Prostate gland (tissue), 2 donors: ENCODE data around the gene TBL3. TPM values are rescaled to one million over a fixed set of nuclear protein-coding genes. Genes with fewer than 3 reads are reported as not detected.
A peak's percentile ranks its signal among the peaks of the same experiment; 100 is the strongest.

ENCODE experiments used
- DNase-seq: peaks from one replicate; pipeline ENCODE4 v3.0.0-alpha.2; 2019; ENCODE audit warnings: low spot score
- H3K27ac ChIP-seq, 2 donors: fragments of 200-600 bp; sonication (generic); 2 replicates each; pipeline ENCODE4 v1.5.1; 2017 to 2019
- H3K27me3 ChIP-seq: fragments of 200-600 bp; sonication (generic); replicated peaks from 2 replicates; pipeline ENCODE4 v1.5.1; 2019; ENCODE audit not compliant: insufficient read depth
- H3K36me3 ChIP-seq, 2 donors: fragments of 200-600 bp; sonication (generic); 1 replicate in 1 of 2; 2 replicates in 1 of 2; pipeline versions ENCODE4 v1.5.1 to v1.8.1; 2017 to 2019
- H3K4me1 ChIP-seq: fragments of 200-600 bp; sonication (generic); replicated peaks from 2 replicates; pipeline ENCODE4 v1.5.1; 2019
- H3K4me3 ChIP-seq, 2 donors: fragments of 200-600 bp; sonication (generic); 2 replicates each; pipeline ENCODE4 v1.5.1; 2017 to 2019
- H3K9me3 ChIP-seq: fragments of 200-600 bp; sonication (generic); 2 replicates; pipeline ENCODE4 v1.5.1; 2017
- CTCF ChIP-seq, 4 experiments: fragments of 200-600 bp in 2 of 4; fragments of 450-650 bp in 2 of 4; sonication (generic) in 2 of 4; IDR thresholded peaks; 1 replicate in 3 of 4; 2 replicates in 1 of 4; pipeline ENCODE4 v1.5.1; 2016 to 2019; ENCODE audit warnings: antibody characterized with exemption in 4 of 4, mild to moderate bottlenecking in 2 of 4, moderate library complexity in 2 of 4
- POLR2A ChIP-seq: fragments of 450-650 bp; IDR thresholded peaks from one replicate; pipeline ENCODE4 v1.6.1; 2016; ENCODE audit warnings: antibody characterized with exemption, mild to moderate bottlenecking
- POLR2AphosphoS5 ChIP-seq: sonication (generic); formaldehyde crosslinking; IDR thresholded peaks from one replicate; pipeline ENCODE4 v1.6.1; 2017; ENCODE audit warnings: antibody characterized with exemption
- WGBS: methylation state at CpG from one replicate; pipeline ENCODE4 v1.1.5; 2018; 5-methylcytosine and 5-hydroxymethylcytosine counted together
- intact Hi-C: fragments of 100-400 bp; cut with DNase I; formaldehyde crosslinking; loops from one replicate; pipeline ENCODE4 v1.14.2; 2022
- total RNA-seq, 2 donors: library from RNA; depleted of rRNA; stranded (reverse); fragments of >200 nt; gene quantifications; one replicate each; pipeline ENCODE4 v1.1.0, GENCODE V29; 2016

The TBL3 gene
- total RNA-seq, 2 donors from 2014 or later, result 54.3 to 57.1 TPM

DNA sequence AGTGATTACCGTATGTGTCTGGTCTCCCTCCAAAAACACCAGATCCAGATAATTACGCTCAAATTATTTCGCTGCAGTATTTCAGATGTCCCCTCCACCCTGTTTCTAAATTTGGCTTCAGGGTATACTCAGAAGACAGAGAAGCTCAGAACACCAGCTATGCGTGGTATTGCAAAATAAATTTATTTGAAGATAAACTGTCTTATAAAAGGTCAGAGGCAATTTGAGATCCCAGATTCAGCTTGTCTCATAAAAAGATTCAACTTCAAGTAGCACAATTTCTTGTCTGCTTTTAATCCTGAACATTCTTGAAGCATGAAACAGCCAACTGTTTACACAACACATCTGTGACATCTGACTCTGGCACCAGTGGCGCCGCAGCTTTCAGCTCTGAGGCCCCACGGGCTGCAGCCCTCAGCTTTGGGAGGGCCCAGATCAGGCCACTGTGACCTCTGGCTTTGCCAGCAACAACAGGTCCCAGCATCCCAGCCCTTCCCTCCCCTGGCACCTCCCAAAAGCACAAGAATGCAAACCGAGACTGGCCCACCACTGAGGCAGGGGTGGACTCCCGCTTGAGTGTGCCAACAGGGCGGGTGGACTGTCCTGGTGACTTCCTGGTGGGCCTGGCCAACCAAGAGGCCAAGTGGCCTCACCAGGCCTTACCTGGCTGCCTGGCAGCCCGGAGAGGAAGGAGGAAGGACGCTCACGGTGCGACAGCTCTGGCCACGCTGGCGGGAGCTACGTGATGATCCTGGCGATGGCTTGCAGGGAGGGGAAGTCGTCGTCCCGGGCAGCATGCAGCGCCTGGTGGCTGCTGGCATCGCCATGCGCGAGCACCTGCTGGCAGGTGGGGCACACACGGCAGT is 25.9 kb downstream of the TBL3 start:
- Histone ChIP-seq H3K36me3 (peaks cover 12 to 32% of the 10 kb centered on the region in 2 donors), H3K4me1 (no peaks in the 10 kb centered on the region), H3K27me3 (no peaks in the 10 kb centered on the region), H3K27ac (peak overlapping the region in 1 of 2 donors; percentile 14), H3K9me3 (no peaks in the 10 kb centered on the region), H3K4me3 (no peak overlapping the region)
- WGBS, result 69% methylated on average over 20 of the region's 26 CpGs
- no peak for TF ChIP-seq POLR2A
- TF ChIP-seq CTCF (IDR thresholded peaks at IDR 0.05), result no peak
- TF ChIP-seq POLR2AphosphoS5, result no peak
- intact Hi-C loops, result no loop called here
- no peak for DNase-seq

- 88% methylated on average over 26 of the region's 27 CpGs for whole genome bisulfite sequencing
- H3K27me3 ChIP-seq, result no peaks in the 10 kb centered on the region
- peak overlapping the region in 1 of 2 donors; percentile 14 for H3K27ac ChIP-seq
- intact Hi-C loops, result no loop called here
- TF ChIP-seq POLR2AphosphoS5 (no peak), CTCF (IDR thresholded peaks at IDR 0.05) (no peak), POLR2A (no peak)
- no peak for DNase-seq
- no peak overlapping the region for H3K4me3 ChIP-seq
- no peaks in the 10 kb centered on the region for H3K9me3 ChIP-seq
- H3K36me3 ChIP-seq, result peaks cover 12 to 32% of the 10 kb centered on the region in 2 donors
- no peaks in the 10 kb centered on the region for H3K4me1 ChIP-seq
These were observed 26.5 kb downstream of the TBL3 start for GRCh38 chr16:1998360-1998835.

DNA sequence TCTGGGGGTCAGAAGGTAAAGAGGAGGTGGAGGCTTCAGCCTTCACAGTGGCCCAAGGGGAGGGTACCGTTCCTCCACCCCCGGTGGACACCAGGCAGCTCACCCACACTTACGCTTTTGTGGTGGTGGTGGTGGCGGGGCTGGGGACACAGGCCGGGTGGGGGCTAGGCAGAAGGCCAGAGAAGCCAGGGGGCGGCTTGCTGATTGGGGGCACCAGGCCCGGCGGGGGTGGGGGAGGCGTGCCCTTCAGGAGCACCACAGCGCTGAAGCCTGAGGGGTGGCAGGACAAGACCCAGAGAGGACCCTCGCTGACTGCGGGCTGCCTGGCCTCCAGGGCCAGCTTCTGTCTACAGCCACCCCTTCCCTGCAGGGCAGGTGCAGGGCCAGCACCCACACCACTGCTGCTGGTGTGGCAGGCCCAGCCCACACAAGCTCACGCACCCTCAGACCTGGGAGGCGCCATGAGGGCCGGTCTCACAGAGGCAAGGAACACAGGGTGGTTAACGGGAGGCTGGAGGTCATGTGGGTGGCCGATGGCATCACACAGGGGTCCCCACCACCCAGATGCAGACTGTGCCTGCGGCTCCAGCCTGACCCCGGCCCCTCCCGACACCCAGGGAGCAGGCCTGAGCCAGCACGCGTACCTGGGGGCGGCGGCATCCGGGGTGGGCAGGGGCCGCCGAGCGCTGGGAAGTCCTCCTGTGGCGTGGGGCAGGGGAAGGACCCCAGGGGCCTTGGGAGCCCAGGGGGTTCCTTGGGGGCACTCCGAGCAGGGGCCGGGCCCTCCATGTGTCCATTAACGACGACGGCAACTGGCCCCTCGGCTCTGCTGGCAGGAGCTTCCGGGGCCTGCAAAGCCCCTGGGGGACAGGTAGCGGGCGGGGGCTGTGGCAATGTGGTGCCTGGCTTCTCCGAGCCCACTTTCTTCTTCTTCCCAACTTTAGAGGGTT is 27.3 kb downstream of the TBL3 start:
- Histone ChIP-seq H3K36me3 (peaks cover 12 to 32% of the 10 kb centered on the region in 2 donors), H3K4me1 (peaks cover 3% of the 10 kb centered on the region), H3K27me3 (no peaks in the 10 kb centered on the region), H3K27ac (no peak overlapping the region), H3K9me3 (no peaks in the 10 kb centered on the region), H3K4me3 (no peak overlapping the region)
- no peak for TF ChIP-seq CTCF (IDR thresholded peaks at IDR 0.05)
- TF ChIP-seq POLR2A, result no peak
- TF ChIP-seq POLR2AphosphoS5, result no peak
- WGBS, result 91% methylated on average over 32 of the region's 39 CpGs
- intact Hi-C loops, result no loop called here
- no peak for DNase-seq

- H3K27me3 ChIP-seq, result no peaks in the 10 kb centered on the region
- H3K36me3 ChIP-seq, result peaks cover 12 to 32% of the 10 kb centered on the region in 2 donors
- H3K27ac ChIP-seq, result no peak overlapping the region
- H3K4me1 ChIP-seq, result peaks cover 5% of the 10 kb centered on the region
- TF ChIP-seq POLR2AphosphoS5, result no peak
- TF ChIP-seq POLR2A, result no peak
- TF ChIP-seq CTCF (IDR thresholded peaks at IDR 0.05), result no peak
- intact Hi-C loops, result no loop called here
- no peak for DNase-seq
- WGBS, result 87% methylated on average over 26 of the region's 28 CpGs
- no peak overlapping the region for H3K4me3 ChIP-seq
- no peaks in the 10 kb centered on the region for H3K9me3 ChIP-seq
These were observed 28.1 kb downstream of the TBL3 start for GRCh38 chr16:1999866-2000514.
